DOHH2 (cell line): Measurements from ENCODE around the gene MYO1D.

Experiments
- CTCF ChIP-seq: fragments of 200-600 bp; sonication (generic); IDR thresholded peaks from one replicate; pipeline ENCODE4 v1.5.1; 2014; ENCODE audit warnings: antibody characterized with exemption, mild to moderate bottlenecking, low read depth, low read length; ENCODE audit not compliant: poor library complexity, severe bottlenecking
- EZH2phosphoT487 ChIP-seq: fragments of 200-600 bp; sonication (generic); IDR thresholded peaks from 2 replicates; pipeline ENCODE4 v1.6.1; 2017; ENCODE audit warnings: borderline replicate concordance, mild to moderate bottlenecking, antibody characterized with exemption, low read length, moderate library complexity, mixed read lengths

- TF ChIP-seq CTCF (no peak), EZH2phosphoT487 (no peak)
Observed at GRCh38 chr17:32496395-32497073, 380.4 kb downstream of the MYO1D start.
